Keratinocyte (primary cell): ENCODE results near the gene PTMS. TPM values are rescaled to one million over a fixed set of nuclear protein-coding genes. Genes with fewer than 3 reads are reported as not detected.
A peak's percentile ranks its signal among the peaks of the same experiment; 100 is the strongest.

Experiments
- DNase-seq: peaks from one replicate; pipeline ENCODE4 v3.0.0-alpha.2; 2011; ENCODE audit warnings: low read depth, missing footprints, low spot score
- FAIRE-seq: peaks from 2 replicates; lab custom pipeline; 2011; peaks lifted over from hg19 to GRCh38; lab: Jason Lieb, UNC
- H2AFZ ChIP-seq: 2 replicates; pipeline ENCODE4 v1.6.0; 2012; ENCODE audit warnings: low read length, control low read depth, inconsistent platforms; ENCODE audit not compliant: control insufficient read depth
- H3K27ac ChIP-seq: 2 replicates; pipeline ENCODE4 v1.5.1; 2011; ENCODE audit warnings: low read length; ENCODE audit not compliant: control insufficient read depth, insufficient read depth
- H3K27me3 ChIP-seq: 3 replicates; pipeline ENCODE4 v1.6.0; 2011; ENCODE audit warnings: low read length; ENCODE audit not compliant: control insufficient read depth, insufficient read depth; ENCODE audit errors: extremely low read depth
- H3K36me3 ChIP-seq, 2 experiments: 2 replicates in 1 of 2; 3 replicates in 1 of 2; pipeline ENCODE4 v1.5.1; 2011; ENCODE audit warnings: low read length in 2 of 2, mild to moderate bottlenecking in 1 of 2; ENCODE audit not compliant: control insufficient read depth in 2 of 2, insufficient read depth in 2 of 2; ENCODE audit errors: extremely low read depth in 1 of 2
- H3K4me1 ChIP-seq: 3 replicates; pipeline ENCODE4 v1.5.1; 2011; ENCODE audit warnings: low read length; ENCODE audit not compliant: control insufficient read depth, insufficient read depth; ENCODE audit errors: extremely low read depth
- H3K4me2 ChIP-seq: 3 replicates; pipeline ENCODE4 v1.6.0; 2011; ENCODE audit warnings: low read depth, low read length; ENCODE audit not compliant: control insufficient read depth, insufficient read depth; ENCODE audit errors: extremely low read depth
- H3K4me3 ChIP-seq, 3 experiments: fragments of 200-600 bp in 1 of 3; sonication (generic) in 1 of 3; 2 replicates in 2 of 3; 3 replicates in 1 of 3; pipeline ENCODE4 v1.5.1; 2011 to 2016; ENCODE audit warnings: low read length in 3 of 3, mild to moderate bottlenecking in 3 of 3, control low read depth in 2 of 3, inconsistent platforms in 1 of 3, low read depth in 1 of 3, mixed read lengths in 1 of 3, mixed run types in 1 of 3, moderate library complexity in 1 of 3; ENCODE audit not compliant: control insufficient read depth in 2 of 3, insufficient read depth in 2 of 3; ENCODE audit errors: extremely low read depth in 1 of 3
- H3K79me2 ChIP-seq: 2 replicates; pipeline ENCODE4 v1.6.0; 2012; ENCODE audit warnings: low read length; ENCODE audit not compliant: control insufficient read depth, insufficient read depth
- H3K9ac ChIP-seq: 3 replicates; pipeline ENCODE4 v1.6.0; 2011; ENCODE audit warnings: low read length; ENCODE audit not compliant: control insufficient read depth, insufficient read depth; ENCODE audit errors: extremely low read depth
- H3K9me1 ChIP-seq: 3 replicates; pipeline ENCODE4 v1.6.0; 2011; ENCODE audit warnings: low read length; ENCODE audit not compliant: control insufficient read depth, insufficient read depth; ENCODE audit errors: extremely low read depth
- H3K9me3 ChIP-seq: 2 replicates; pipeline ENCODE4 v1.5.1; 2012; ENCODE audit warnings: low read depth, low read length; ENCODE audit not compliant: control insufficient read depth
- H4K20me1 ChIP-seq: 3 replicates; pipeline ENCODE4 v1.6.0; 2011; ENCODE audit warnings: low read length; ENCODE audit not compliant: control insufficient read depth, insufficient read depth; ENCODE audit errors: extremely low read depth
- EZH2 ChIP-seq: IDR thresholded peaks from one replicate; pipeline ENCODE4 v1.6.1; 2012; ENCODE audit warnings: inconsistent platforms, mild to moderate bottlenecking, low read length, moderate library complexity
- dilution Hi-C: fragments of 300-500 bp; cut with MboI; formaldehyde crosslinking; loops from one replicate; pipeline ENCODE4 v1.7.0; 2020; ENCODE audit warnings: low sequenced_read_pairs; ENCODE audit not compliant: extremely low pct_ligation_motif_present
- polyA minus RNA-seq, 3 experiments: library from RNA; depleted of rRNA, polyadenylated mRNA; stranded (reverse); fragments of >200 nt; gene quantifications; 1 replicate in 1 of 3; 2 replicates in 1 of 3; 3 replicates in 1 of 3; pipeline ENCODE4 v1.2.3, GENCODE V29; 2011
- polyA plus RNA-seq, 5 experiments: library from polyadenylated mRNA; depleted of rRNA in 3 of 5; stranded (reverse) in 3 of 5; stranded (forward) in 1 of 5; unstranded in 1 of 5; fragments of >200 nt; gene quantifications; 1 replicate in 1 of 5; 2 replicates in 3 of 5; 3 replicates in 1 of 5; pipeline versions ENCODE4 v1.2.1 to v1.2.3, GENCODE V29; 2011 to 2012; ENCODE audit warnings: missing spikeins in 2 of 5, low read depth in 1 of 5, low replicate concordance in 1 of 5
- TF ChIP-seq, protein P1 (sequence below), 3 experiments: IDR thresholded peaks in 1 of 3; conservative IDR thresholded peaks in 1 of 3; optimal IDR thresholded peaks in 1 of 3; 2 replicates in 2 of 3; 3 replicates in 1 of 3; pipeline versions ENCODE3 to v1.5.1; 2011; ENCODE audit warnings: low read length in 3 of 3, mild to moderate bottlenecking in 3 of 3, moderate library complexity in 2 of 3, control low read depth in 1 of 3, inconsistent platforms in 1 of 3; ENCODE audit not compliant: insufficient read depth in 2 of 3; ENCODE audit errors: extremely low read depth in 1 of 3

PTMS gene, protein sequence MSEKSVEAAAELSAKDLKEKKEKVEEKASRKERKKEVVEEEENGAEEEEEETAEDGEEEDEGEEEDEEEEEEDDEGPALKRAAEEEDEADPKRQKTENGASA
- polyA plus RNA-seq (80.6 to 140 TPM (median 119 TPM) in 3 replicates), polyA minus RNA-seq (35.3 to 395 TPM (median 52.5 TPM) in 3 replicates)
- polyA plus RNA-seq (2011; ENCODE audit: low read depth), result 25.3 TPM
- polyA plus RNA-seq (2011; cell fraction: cytosol; rRNA removed), result 69.1 and 164 TPM in 2 replicates
- polyA plus RNA-seq (2011; cell fraction: nucleus; rRNA removed), result 56.0 and 59.5 TPM in 2 replicates
- polyA plus RNA-seq (2012; ENCODE audit: low replicate concordance), result 90.0 and 261 TPM in 2 replicates
- 59.5 TPM for polyA minus RNA-seq (2011; cell fraction: cytosol; rRNA and poly(A)+ RNA removed)
- 14.2 and 18.3 TPM in 2 replicates for polyA minus RNA-seq (2011; cell fraction: nucleus; rRNA and poly(A)+ RNA removed)

- peak within 1 kb of the TSS; percentile 26 for H3K27ac ChIP-seq
- FAIRE-seq (peak; percentile 48), DNase-seq (no peak)
- H2AFZ ChIP-seq, result peak within 1 kb of the TSS; percentile 63
- H3K4me2 ChIP-seq, result peak within 1 kb of the TSS; percentile 75
- H3K4me1 ChIP-seq, result peaks cover 32% of the 10 kb centered on the region
- no peaks in the 10 kb centered on the region for H3K9me3 ChIP-seq
- dilution Hi-C loops, result no loop called here
- H3K79me2 ChIP-seq, result peaks cover 11% of the 10 kb centered on the region
- H3K9ac ChIP-seq, result peak within 1 kb of the TSS; percentile 80
- H3K36me3 ChIP-seq, result peaks cover 0 to 6% of the 10 kb centered on the region in 2 experiments
- no peaks in the 10 kb centered on the region for H3K27me3 ChIP-seq
- H4K20me1 ChIP-seq, result no peaks in the 10 kb centered on the region
- TF ChIP-seq EZH2, result no peak
- TF ChIP-seq, protein P1, sequence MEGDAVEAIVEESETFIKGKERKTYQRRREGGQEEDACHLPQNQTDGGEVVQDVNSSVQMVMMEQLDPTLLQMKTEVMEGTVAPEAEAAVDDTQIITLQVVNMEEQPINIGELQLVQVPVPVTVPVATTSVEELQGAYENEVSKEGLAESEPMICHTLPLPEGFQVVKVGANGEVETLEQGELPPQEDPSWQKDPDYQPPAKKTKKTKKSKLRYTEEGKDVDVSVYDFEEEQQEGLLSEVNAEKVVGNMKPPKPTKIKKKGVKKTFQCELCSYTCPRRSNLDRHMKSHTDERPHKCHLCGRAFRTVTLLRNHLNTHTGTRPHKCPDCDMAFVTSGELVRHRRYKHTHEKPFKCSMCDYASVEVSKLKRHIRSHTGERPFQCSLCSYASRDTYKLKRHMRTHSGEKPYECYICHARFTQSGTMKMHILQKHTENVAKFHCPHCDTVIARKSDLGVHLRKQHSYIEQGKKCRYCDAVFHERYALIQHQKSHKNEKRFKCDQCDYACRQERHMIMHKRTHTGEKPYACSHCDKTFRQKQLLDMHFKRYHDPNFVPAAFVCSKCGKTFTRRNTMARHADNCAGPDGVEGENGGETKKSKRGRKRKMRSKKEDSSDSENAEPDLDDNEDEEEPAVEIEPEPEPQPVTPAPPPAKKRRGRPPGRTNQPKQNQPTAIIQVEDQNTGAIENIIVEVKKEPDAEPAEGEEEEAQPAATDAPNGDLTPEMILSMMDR (optimal IDR thresholded peaks at IDR 0.05 in 1 of 3, IDR thresholded peaks at IDR 0.05 in 1 of 3, conservative IDR thresholded peaks at IDR 0.05 in 1 of 3; ENCODE audit: extremely low read depth in 1 of 3, insufficient read depth in 2 of 3, low read length in 3 of 3), result no peak
- H3K9me1 ChIP-seq, result no peaks in the 10 kb centered on the region
- H3K4me3 ChIP-seq, result peak within 1 kb of the TSS; percentile 66 to 90 (median 80)
Measured at GRCh38 chr12:6765634-6766581, at the start of gene PTMS. TSS of gene PTMS (plus strand) at chr12:6766363. CDS start at chr12:6766706, 343 bp downstream.

GRCh38 chr12:6716874-6717437, 49.2 kb upstream of the PTMS start:
- TF ChIP-seq EZH2, result no peak
- no peaks in the 10 kb centered on the region for H3K36me3 ChIP-seq
- no peak overlapping the region for H3K9ac ChIP-seq
- H3K4me3 ChIP-seq, result no peak overlapping the region
- DNase-seq, result no peak
- H3K4me2 ChIP-seq, result no peak overlapping the region
- no peaks in the 10 kb centered on the region for H3K4me1 ChIP-seq
- H3K27ac ChIP-seq, result no peak overlapping the region
- H2AFZ ChIP-seq, result no peak overlapping the region
- dilution Hi-C loops, result no loop called here
- H3K9me1 ChIP-seq, result no peaks in the 10 kb centered on the region
- H3K79me2 ChIP-seq, result no peaks in the 10 kb centered on the region
- no peaks in the 10 kb centered on the region for H3K27me3 ChIP-seq
- FAIRE-seq, result no peak
- H4K20me1 ChIP-seq, result no peaks in the 10 kb centered on the region
- H3K9me3 ChIP-seq, result no peaks in the 10 kb centered on the region
